Measurements from ENCODE around the gene GALNT8.

GALNT8 gene

DNA sequence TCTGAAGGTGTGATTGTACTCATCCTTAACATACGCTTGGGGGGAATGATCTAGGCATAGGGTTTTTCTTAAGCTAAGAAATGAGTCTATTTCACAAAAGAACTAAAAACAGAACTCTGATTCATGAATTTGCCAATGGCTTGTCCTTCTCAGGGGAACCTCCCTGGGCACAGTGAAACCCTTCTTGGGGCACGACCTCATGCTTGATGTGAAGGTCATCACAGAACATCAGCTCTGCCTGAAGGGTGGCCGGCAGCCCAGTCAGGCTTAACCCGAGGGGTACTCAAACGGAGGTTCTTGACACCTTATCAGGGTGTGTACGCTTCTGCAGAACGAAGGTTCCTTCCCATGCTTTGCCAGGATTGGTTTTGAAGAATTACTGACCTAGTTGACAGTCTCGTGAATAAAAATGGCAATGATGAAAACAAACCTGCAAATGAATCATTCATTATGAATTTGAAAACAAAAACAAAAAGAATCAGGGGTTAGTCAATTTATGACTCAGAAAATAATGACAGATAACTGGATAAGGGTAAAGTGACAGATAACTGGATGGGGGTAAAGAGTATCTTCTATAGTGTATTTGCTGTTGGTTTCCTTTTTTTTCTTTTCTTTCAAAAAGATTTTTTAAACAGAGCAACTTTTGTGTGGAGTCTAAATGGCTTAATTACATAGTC is 86.4 kb downstream of the GALNT8 start:
- no peak for DNase-seq (ENCODE audit: low read depth)
- no peak overlapping the region for H3K4me3 ChIP-seq (replicated peaks; ENCODE audit: low read depth, low read length)

DNA sequence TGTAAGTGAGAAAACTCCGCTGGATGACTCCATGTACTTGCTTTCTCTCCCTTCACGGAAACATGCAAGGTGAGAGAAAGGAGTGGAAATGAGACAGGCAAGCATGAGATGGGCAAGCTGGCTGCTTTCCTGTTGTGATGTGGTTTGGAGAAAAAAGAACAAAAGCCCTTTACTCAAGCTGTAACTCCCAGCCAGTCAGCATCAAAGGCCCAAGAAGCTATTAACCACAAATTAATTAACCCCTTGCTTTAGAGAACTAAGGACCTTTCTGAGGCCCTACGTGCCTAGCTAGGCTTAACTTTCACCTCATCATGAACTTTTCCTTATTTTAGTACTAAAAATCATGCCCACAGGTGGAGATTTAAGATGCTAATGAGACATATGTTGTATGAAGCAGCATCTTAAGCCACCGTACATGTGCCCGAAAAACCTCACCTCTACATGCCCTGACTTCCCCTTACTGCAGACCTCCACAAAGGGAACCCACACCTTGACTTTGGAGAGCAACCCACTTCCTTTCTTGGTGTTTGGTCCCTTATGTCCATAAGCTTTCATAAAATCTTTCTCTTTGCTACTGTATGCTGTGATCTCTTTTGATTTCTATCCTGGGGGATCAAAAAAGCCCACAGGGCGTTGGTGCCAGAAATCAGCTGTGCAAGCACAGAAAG is 87.0 kb downstream of the GALNT8 start:
- no peak overlapping the region for H3K4me3 ChIP-seq (replicated peaks; ENCODE audit: low read depth, low read length)
- TF ChIP-seq, protein P1, sequence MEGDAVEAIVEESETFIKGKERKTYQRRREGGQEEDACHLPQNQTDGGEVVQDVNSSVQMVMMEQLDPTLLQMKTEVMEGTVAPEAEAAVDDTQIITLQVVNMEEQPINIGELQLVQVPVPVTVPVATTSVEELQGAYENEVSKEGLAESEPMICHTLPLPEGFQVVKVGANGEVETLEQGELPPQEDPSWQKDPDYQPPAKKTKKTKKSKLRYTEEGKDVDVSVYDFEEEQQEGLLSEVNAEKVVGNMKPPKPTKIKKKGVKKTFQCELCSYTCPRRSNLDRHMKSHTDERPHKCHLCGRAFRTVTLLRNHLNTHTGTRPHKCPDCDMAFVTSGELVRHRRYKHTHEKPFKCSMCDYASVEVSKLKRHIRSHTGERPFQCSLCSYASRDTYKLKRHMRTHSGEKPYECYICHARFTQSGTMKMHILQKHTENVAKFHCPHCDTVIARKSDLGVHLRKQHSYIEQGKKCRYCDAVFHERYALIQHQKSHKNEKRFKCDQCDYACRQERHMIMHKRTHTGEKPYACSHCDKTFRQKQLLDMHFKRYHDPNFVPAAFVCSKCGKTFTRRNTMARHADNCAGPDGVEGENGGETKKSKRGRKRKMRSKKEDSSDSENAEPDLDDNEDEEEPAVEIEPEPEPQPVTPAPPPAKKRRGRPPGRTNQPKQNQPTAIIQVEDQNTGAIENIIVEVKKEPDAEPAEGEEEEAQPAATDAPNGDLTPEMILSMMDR (IDR thresholded peaks at IDR 0.05; ENCODE audit: low read length, missing control alignments), result no peak
- DNase-seq (ENCODE audit: low read depth), result no peak

More for the DNA sequence above, 86.4 kb downstream of the GALNT8 start:
- TF ChIP-seq, protein P1 (IDR thresholded peaks at IDR 0.05; ENCODE audit: low read length, missing control alignments), result no peak

DNA sequence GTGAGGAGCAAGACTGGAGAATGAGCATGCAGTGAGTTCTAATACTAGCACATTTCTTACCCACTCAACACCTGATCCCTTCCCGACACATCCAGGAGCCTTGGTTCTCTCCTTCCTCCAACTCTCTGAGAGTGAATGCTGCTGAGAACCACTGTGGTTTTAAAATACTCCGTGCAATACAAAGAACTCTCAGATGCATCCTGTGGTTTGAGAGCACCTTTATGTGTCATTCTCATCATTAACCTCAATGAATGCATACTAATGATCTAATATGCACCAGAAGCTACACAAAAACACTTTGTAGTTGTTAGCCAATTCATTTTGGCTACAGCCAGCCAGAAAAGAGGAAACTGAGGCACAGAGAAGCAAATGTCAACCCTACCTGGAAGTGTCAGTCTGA is 87.6 kb downstream of the GALNT8 start:
- H3K4me3 ChIP-seq (replicated peaks; ENCODE audit: low read depth, low read length), result no peak overlapping the region
- TF ChIP-seq, protein P1 (IDR thresholded peaks at IDR 0.05; ENCODE audit: low read length, missing control alignments), result no peak

DNA sequence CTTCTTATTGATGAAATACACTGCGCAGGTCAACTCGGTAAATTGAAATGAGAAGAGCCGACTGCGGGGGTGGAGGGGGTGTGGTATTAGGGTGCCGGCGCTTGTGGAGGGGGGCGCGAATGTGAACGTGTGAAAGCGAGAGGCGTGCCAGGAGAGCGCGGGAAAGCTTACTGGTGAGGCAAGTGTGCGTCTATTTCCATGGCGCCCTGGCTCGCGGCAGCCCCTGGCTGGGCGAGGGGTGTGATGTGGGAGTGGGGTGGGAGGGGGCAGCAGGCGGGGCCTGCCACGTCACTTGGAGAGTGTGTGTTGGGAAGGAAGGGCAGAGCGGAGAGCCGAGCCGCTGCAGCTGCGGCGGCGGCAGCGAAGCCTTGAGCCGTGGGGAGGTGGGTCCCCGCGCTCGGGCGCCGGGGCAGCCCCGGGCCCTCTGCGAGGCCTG is 88.8 kb downstream of the GALNT8 start:
- no peak overlapping the region for H3K4me3 ChIP-seq (replicated peaks; ENCODE audit: low read depth, low read length)

More for the DNA sequence above, 87.6 kb downstream of the GALNT8 start:
- DNase-seq (ENCODE audit: low read depth), result no peak

DNA sequence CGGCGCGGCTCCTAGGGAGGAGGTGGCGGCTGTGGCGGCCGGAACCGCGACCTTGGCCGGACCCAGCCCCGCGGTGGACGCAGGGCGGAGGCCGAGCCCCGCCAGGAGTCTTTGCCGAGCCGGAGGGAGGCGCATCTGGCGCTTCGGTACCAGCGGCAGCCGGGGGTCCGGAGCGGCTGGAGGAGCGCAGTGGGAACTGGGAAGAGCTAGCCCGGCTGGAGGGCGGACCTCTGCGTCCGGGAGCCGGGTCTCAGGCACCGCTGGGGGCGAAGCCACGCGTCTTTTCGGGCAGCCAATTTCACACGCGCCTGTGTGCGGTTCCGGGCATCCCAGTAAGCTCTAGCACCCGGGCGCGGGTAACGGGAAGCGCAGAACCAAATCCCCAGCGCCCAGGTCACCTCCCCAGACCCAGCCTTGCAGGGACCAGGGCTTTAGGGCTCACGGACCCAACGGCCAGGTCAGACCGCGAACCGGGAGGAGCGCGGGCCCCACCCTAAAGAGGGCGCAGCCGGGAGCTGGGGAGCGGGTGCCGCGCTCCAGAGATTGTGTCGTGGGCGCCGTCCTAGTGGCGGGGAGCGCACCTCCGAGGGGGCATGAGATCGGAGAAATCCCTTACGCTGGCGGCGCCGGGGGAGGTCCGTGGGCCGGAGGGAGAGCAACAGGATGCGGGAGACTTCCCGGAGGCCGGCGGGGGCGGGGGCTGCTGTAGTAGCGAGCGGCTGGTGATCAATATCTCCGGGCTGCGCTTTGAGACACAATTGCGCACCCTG is 89.4 kb downstream of the GALNT8 start:
- no peak overlapping the region for H3K4me3 ChIP-seq (replicated peaks; ENCODE audit: low read depth, low read length)

More for the DNA sequence above, 88.8 kb downstream of the GALNT8 start:
- TF ChIP-seq, protein P1 (IDR thresholded peaks at IDR 0.05; ENCODE audit: low read length, missing control alignments), result no peak
- no peak for DNase-seq (ENCODE audit: low read depth)

DNA sequence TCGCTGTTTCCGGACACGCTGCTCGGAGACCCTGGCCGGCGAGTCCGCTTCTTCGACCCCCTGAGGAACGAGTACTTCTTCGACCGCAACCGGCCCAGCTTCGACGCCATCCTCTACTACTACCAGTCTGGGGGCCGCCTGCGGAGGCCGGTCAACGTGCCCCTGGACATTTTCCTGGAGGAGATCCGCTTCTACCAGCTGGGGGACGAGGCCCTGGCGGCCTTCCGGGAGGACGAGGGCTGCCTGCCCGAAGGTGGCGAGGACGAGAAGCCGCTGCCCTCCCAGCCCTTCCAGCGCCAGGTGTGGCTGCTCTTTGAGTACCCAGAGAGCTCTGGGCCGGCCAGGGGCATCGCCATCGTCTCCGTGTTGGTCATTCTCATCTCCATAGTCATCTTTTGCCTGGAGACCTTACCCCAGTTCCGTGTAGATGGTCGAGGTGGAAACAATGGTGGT is 90.0 kb downstream of the GALNT8 start:
- H3K4me3 ChIP-seq (replicated peaks; ENCODE audit: low read depth, low read length), result no peak overlapping the region
- no peak for DNase-seq (ENCODE audit: low read depth)
- TF ChIP-seq, protein P1 (IDR thresholded peaks at IDR 0.05; ENCODE audit: low read length, missing control alignments), result no peak

More for the DNA sequence above, 89.4 kb downstream of the GALNT8 start:
- TF ChIP-seq, protein P1 (IDR thresholded peaks at IDR 0.05; ENCODE audit: low read length, missing control alignments), result no peak
- DNase-seq (ENCODE audit: low read depth), result no peak

Measured in fibroblast of pulmonary artery (primary cell).